Smooth muscle cell (in vitro differentiated cells): Measurements from ENCODE around the gene CCDC86. TPM values are rescaled to one million over a fixed set of nuclear protein-coding genes. Genes with fewer than 3 reads are reported as not detected.

Experiments
- DNase-seq: peaks from one replicate; lab custom pipeline; 2025; ENCODE audit not compliant: unreplicated experiment; lab: John Stamatoyannopoulos, UW
- H2AFZ ChIP-seq: fragments of 200-600 bp; sonication (generic); 2 replicates; pipeline ENCODE4 v1.6.0; 2016; ENCODE audit warnings: antibody characterized with exemption, low read depth, mild to moderate bottlenecking
- H3F3A ChIP-seq: fragments of 200-600 bp; sonication (generic); 2 replicates; pipeline ENCODE4 v1.6.0; 2017; ENCODE audit warnings: antibody characterized with exemption, low read depth
- H3K27ac ChIP-seq: fragments of 200-600 bp; sonication (generic); 2 replicates; pipeline ENCODE4 v1.5.1; 2016; ENCODE audit warnings: low read depth, mild to moderate bottlenecking
- H3K27me3 ChIP-seq: fragments of 200-600 bp; sonication (generic); 2 replicates; pipeline ENCODE4 v1.6.1; 2016; ENCODE audit warnings: low read depth, mild to moderate bottlenecking
- H3K36me3 ChIP-seq: fragments of 200-600 bp; sonication (generic); 2 replicates; pipeline ENCODE4 v1.5.1; 2016; ENCODE audit warnings: low read depth
- H3K4me1 ChIP-seq: fragments of 200-600 bp; sonication (generic); 2 replicates; pipeline ENCODE4 v1.5.1; 2016; ENCODE audit warnings: low read depth
- H3K4me2 ChIP-seq: fragments of 200-600 bp; sonication (generic); 2 replicates; pipeline ENCODE4 v1.6.0; 2016; ENCODE audit warnings: mild to moderate bottlenecking
- H3K4me3 ChIP-seq: fragments of 200-600 bp; sonication (generic); 2 replicates; pipeline ENCODE4 v1.5.1; 2016; ENCODE audit warnings: mild to moderate bottlenecking
- H3K79me2 ChIP-seq: fragments of 200-600 bp; sonication (generic); 2 replicates; pipeline ENCODE4 v1.6.0; 2016; ENCODE audit warnings: low read depth, mild to moderate bottlenecking
- H3K9ac ChIP-seq: fragments of 200-600 bp; sonication (generic); 2 replicates; pipeline ENCODE4 v1.6.0; 2016; ENCODE audit warnings: low read depth
- H3K9me3 ChIP-seq: fragments of 200-600 bp; sonication (generic); replicated peaks from 2 replicates; pipeline ENCODE4 v1.5.1; 2016; ENCODE audit warnings: low read depth
- H4K20me1 ChIP-seq: fragments of 200-600 bp; sonication (generic); 2 replicates; pipeline ENCODE4 v1.6.0; 2016; ENCODE audit warnings: low read depth
- WGBS: methylation state at CpG from one replicate; pipeline ENCODE4 v1.1.7; 2016; ENCODE audit warnings: low lambda C conversion rate; 5-methylcytosine and 5-hydroxymethylcytosine counted together
- polyA plus RNA-seq: library from polyadenylated mRNA; unstranded; fragments of >200 nt; fragmentation: Nextera tagmentation; extraction: Ambion mirVana; gene quantifications from 2 replicates; pipeline ENCODE4 v1.2.1, GENCODE V29; 2016
- total RNA-seq: library from RNA; depleted of rRNA; stranded (reverse); fragments of >200 nt; gene quantifications from 2 replicates; pipeline ENCODE4 v1.2.3, GENCODE V29; 2014
- TF ChIP-seq, protein P1 (sequence below): fragments of 200-600 bp; sonication (generic); IDR thresholded peaks from 2 replicates; pipeline ENCODE4 v1.5.1; 2017; ENCODE audit warnings: borderline replicate concordance, mild to moderate bottlenecking, antibody characterized with exemption; ENCODE audit not compliant: insufficient read depth, poor library complexity, severe bottlenecking

CCDC86 gene
- total and polyA plus RNA-seq, 2 experiments from 2014 or later, result 7.5 to 24.2 TPM

DNA sequence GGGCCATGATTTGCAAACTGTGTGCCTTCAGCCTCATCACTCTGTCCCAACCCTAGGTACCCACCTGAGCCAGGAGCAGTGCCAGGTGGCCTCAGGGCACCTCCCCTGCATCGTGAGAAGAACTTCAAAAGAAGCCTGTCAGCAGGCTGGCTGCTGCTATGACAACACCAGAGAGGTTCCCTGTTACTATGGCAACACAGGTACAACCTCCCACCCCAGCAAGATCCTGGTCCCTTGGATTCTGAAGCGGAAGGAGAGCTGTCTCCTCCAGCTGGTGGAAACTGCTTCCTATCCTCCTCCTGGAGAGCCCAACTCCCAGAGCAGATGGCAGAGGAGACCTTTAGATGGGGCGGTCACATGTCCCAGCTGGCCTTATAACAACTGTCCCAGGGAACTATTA, 28.4 kb downstream of the CCDC86 start:
- DNase-seq, result no peak
- Histone ChIP-seq H3K4me2 (no peak overlapping the region), H3F3A (no peaks in the 10 kb centered on the region), H4K20me1 (no peaks in the 10 kb centered on the region), H3K27me3 (no peaks in the 10 kb centered on the region), H3K4me3 (no peak overlapping the region), H3K79me2 (no peaks in the 10 kb centered on the region), H3K4me1 (no peaks in the 10 kb centered on the region), H3K27ac (no peak overlapping the region), H3K36me3 (no peaks in the 10 kb centered on the region), H3K9me3 (no peaks in the 10 kb centered on the region), H3K9ac (no peak overlapping the region), H2AFZ (no peak overlapping the region)
- WGBS, result 63% methylated on average over 3 of the region's 3 CpGs
- TF ChIP-seq, protein P1, sequence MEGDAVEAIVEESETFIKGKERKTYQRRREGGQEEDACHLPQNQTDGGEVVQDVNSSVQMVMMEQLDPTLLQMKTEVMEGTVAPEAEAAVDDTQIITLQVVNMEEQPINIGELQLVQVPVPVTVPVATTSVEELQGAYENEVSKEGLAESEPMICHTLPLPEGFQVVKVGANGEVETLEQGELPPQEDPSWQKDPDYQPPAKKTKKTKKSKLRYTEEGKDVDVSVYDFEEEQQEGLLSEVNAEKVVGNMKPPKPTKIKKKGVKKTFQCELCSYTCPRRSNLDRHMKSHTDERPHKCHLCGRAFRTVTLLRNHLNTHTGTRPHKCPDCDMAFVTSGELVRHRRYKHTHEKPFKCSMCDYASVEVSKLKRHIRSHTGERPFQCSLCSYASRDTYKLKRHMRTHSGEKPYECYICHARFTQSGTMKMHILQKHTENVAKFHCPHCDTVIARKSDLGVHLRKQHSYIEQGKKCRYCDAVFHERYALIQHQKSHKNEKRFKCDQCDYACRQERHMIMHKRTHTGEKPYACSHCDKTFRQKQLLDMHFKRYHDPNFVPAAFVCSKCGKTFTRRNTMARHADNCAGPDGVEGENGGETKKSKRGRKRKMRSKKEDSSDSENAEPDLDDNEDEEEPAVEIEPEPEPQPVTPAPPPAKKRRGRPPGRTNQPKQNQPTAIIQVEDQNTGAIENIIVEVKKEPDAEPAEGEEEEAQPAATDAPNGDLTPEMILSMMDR, result no peak

DNA sequence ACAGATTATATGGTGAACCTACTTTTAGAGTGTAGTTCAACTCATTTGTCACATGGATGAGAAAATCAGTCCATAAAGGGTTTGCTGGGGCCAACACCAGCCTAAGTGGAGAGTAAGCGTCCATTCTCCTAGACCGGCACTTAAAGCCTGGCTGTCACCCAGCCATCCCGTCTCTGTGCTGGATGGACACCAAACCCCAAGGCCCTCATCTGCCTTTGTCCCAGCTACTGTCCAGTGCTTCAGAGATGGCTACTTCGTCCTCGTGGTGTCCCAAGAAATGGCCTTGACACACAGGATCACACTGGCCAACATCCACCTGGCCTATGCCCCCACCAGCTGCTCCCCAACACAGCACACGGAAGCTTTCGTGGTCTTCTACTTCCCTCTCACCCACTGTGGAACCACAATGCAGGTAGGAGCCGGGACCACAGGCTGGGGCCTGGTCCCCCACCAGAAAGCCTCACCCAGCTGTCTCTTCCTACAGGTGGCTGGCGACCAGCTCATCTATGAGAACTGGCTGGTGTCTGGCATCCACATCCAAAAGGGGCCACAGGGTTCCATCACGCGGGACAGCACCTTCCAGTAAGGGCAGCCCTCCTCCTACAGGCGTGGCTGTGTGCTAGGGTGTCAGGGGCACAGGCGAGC, 28.9 kb downstream of the CCDC86 start:
- WGBS, result 91% methylated on average over 13 of the region's 13 CpGs
- Histone ChIP-seq H3K27ac (no peak overlapping the region), H3K4me2 (no peak overlapping the region), H3K79me2 (no peaks in the 10 kb centered on the region), H3K4me1 (no peaks in the 10 kb centered on the region), H2AFZ (no peak overlapping the region), H3K9me3 (no peaks in the 10 kb centered on the region), H3K4me3 (no peak overlapping the region), H3K36me3 (no peaks in the 10 kb centered on the region), H3F3A (no peaks in the 10 kb centered on the region), H3K9ac (no peak overlapping the region), H4K20me1 (no peaks in the 10 kb centered on the region), H3K27me3 (no peaks in the 10 kb centered on the region)
- TF ChIP-seq, protein P1, result no peak
- DNase-seq, result no peak

GRCh38 chr11:60871378-60872061, 29.6 kb downstream of the CCDC86 start:
- Histone ChIP-seq H4K20me1 (no peaks in the 10 kb centered on the region), H3K9ac (no peak overlapping the region), H3K36me3 (no peaks in the 10 kb centered on the region), H3K27ac (no peak overlapping the region), H3K9me3 (no peaks in the 10 kb centered on the region), H2AFZ (no peak overlapping the region), H3K4me3 (no peak overlapping the region), H3K27me3 (no peaks in the 10 kb centered on the region), H3K4me2 (no peak overlapping the region), H3F3A (no peaks in the 10 kb centered on the region), H3K4me1 (no peaks in the 10 kb centered on the region), H3K79me2 (no peaks in the 10 kb centered on the region)
- TF ChIP-seq, protein P1, result no peak
- WGBS, result 95% methylated on average over 7 of the region's 7 CpGs
- DNase-seq, result no peak
